ENCODE results near the gene VSIG8. TPM values are rescaled to one million over a fixed set of nuclear protein-coding genes. Genes with fewer than 3 reads are reported as not detected.

Gene VSIG8, protein sequence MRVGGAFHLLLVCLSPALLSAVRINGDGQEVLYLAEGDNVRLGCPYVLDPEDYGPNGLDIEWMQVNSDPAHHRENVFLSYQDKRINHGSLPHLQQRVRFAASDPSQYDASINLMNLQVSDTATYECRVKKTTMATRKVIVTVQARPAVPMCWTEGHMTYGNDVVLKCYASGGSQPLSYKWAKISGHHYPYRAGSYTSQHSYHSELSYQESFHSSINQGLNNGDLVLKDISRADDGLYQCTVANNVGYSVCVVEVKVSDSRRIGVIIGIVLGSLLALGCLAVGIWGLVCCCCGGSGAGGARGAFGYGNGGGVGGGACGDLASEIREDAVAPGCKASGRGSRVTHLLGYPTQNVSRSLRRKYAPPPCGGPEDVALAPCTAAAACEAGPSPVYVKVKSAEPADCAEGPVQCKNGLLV
- total RNA-seq (under 1 TPM in 1 of 2 donors, not detected in 1; 0.08 TPM), polyA plus RNA-seq (not detected)

DNA sequence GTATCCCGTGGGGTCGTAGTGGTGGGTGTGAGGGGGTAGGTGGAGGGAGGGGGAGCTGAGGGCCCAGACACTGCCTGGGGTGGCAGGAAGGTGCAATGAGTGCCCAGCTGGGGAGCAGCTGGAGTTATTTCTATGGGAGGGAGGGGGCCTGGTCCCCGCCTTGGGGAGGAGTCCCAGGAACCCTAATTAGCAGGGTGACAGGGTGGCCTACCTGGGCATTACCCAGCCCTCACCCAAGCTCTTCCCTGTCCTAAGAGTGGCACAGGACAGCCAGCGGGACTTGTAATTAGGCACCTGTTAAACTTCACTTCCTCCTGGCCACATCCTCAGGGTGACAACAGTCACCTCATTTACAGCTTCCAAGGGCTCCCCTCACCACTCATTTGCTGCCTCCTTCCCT lies at the start of gene VSIG8:
Gene VSIG8, minus strand, starts transcription at position 101 of the 400 bp plus-strand sequence. CDS start 136 bp downstream, outside the sequence.
- no peaks in the 10 kb centered on the region for H3K9me3 ChIP-seq (ENCODE audit: control insufficient read depth in 4 of 4, low read length in 3 of 4)
- 75% methylated on average over 4 of the region's 4 CpGs for WGBS
- TF ChIP-seq, protein P1, sequence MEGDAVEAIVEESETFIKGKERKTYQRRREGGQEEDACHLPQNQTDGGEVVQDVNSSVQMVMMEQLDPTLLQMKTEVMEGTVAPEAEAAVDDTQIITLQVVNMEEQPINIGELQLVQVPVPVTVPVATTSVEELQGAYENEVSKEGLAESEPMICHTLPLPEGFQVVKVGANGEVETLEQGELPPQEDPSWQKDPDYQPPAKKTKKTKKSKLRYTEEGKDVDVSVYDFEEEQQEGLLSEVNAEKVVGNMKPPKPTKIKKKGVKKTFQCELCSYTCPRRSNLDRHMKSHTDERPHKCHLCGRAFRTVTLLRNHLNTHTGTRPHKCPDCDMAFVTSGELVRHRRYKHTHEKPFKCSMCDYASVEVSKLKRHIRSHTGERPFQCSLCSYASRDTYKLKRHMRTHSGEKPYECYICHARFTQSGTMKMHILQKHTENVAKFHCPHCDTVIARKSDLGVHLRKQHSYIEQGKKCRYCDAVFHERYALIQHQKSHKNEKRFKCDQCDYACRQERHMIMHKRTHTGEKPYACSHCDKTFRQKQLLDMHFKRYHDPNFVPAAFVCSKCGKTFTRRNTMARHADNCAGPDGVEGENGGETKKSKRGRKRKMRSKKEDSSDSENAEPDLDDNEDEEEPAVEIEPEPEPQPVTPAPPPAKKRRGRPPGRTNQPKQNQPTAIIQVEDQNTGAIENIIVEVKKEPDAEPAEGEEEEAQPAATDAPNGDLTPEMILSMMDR (IDR thresholded peaks at IDR 0.05; ENCODE audit: low read depth, low read length, missing input control), result no peak
- TF ChIP-seq FOXA1 (IDR thresholded peaks at IDR 0.05) (no peak), RAD21 (IDR thresholded peaks at IDR 0.05) (no peak), RXRA (IDR thresholded peaks at IDR 0.05) (no peak), SP1 (IDR thresholded peaks at IDR 0.05) (no peak), FOXA2 (IDR thresholded peaks at IDR 0.05) (no peak), HNF4A (conservative IDR thresholded peaks at IDR 0.05) (no peak), JUND (IDR thresholded peaks at IDR 0.05) (no peak), EGR1 (IDR thresholded peaks at IDR 0.05; ENCODE audit: low read depth in 2 of 2) (no peak)
- TF ChIP-seq, protein P2, sequence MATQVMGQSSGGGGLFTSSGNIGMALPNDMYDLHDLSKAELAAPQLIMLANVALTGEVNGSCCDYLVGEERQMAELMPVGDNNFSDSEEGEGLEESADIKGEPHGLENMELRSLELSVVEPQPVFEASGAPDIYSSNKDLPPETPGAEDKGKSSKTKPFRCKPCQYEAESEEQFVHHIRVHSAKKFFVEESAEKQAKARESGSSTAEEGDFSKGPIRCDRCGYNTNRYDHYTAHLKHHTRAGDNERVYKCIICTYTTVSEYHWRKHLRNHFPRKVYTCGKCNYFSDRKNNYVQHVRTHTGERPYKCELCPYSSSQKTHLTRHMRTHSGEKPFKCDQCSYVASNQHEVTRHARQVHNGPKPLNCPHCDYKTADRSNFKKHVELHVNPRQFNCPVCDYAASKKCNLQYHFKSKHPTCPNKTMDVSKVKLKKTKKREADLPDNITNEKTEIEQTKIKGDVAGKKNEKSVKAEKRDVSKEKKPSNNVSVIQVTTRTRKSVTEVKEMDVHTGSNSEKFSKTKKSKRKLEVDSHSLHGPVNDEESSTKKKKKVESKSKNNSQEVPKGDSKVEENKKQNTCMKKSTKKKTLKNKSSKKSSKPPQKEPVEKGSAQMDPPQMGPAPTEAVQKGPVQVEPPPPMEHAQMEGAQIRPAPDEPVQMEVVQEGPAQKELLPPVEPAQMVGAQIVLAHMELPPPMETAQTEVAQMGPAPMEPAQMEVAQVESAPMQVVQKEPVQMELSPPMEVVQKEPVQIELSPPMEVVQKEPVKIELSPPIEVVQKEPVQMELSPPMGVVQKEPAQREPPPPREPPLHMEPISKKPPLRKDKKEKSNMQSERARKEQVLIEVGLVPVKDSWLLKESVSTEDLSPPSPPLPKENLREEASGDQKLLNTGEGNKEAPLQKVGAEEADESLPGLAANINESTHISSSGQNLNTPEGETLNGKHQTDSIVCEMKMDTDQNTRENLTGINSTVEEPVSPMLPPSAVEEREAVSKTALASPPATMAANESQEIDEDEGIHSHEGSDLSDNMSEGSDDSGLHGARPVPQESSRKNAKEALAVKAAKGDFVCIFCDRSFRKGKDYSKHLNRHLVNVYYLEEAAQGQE (IDR thresholded peaks at IDR 0.05), result no peak
- TF ChIP-seq, protein P3, sequence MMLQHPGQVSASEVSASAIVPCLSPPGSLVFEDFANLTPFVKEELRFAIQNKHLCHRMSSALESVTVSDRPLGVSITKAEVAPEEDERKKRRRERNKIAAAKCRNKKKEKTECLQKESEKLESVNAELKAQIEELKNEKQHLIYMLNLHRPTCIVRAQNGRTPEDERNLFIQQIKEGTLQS (IDR thresholded peaks at IDR 0.05), result no peak
- TF ChIP-seq, protein P4, sequence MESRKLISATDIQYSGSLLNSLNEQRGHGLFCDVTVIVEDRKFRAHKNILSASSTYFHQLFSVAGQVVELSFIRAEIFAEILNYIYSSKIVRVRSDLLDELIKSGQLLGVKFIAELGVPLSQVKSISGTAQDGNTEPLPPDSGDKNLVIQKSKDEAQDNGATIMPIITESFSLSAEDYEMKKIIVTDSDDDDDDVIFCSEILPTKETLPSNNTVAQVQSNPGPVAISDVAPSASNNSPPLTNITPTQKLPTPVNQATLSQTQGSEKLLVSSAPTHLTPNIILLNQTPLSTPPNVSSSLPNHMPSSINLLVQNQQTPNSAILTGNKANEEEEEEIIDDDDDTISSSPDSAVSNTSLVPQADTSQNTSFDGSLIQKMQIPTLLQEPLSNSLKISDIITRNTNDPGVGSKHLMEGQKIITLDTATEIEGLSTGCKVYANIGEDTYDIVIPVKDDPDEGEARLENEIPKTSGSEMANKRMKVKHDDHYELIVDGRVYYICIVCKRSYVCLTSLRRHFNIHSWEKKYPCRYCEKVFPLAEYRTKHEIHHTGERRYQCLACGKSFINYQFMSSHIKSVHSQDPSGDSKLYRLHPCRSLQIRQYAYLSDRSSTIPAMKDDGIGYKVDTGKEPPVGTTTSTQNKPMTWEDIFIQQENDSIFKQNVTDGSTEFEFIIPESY (IDR thresholded peaks at IDR 0.05), result no peak
- peaks cover 0 to 2% (median 1%) of the 10 kb centered on the region in 4 donors for H3K4me1 ChIP-seq (ENCODE audit: control insufficient read depth in 4 of 4, insufficient read depth in 4 of 4, low read length in 3 of 4)
- no peak for DNase-seq (ENCODE audit: low spot score)
- no peak within 1 kb of the TSS for H3K4me3 ChIP-seq (ENCODE audit: low read depth in 1 of 3, low read length in 3 of 3)
- H3K9ac ChIP-seq (ENCODE audit: low read depth in 1 of 2, low read length in 2 of 2), result no peak within 1 kb of the TSS
- no peaks in the 10 kb centered on the region for H3K36me3 ChIP-seq (ENCODE audit: control insufficient read depth in 4 of 4, insufficient read depth in 3 of 4, low read depth in 1 of 4, low read length in 3 of 4)
- H3K27me3 ChIP-seq (ENCODE audit: control insufficient read depth in 4 of 4, insufficient read depth in 4 of 4, low read length in 3 of 4), result no peaks in the 10 kb centered on the region
- no peak within 1 kb of the TSS for H3K27ac ChIP-seq (ENCODE audit: low read depth in 1 of 2, low read length in 2 of 2)

Measured in liver (tissue), 9 donors.